PC-9 (cell line): ENCODE results near the gene POMGNT1.
"Not testable (repeated sequence)": the region's sequence is repeated elsewhere in the genome, so short reads cannot be mapped to it uniquely, and the experiment has no call there.

Experiments
- CTCF ChIP-seq: fragments of 200-600 bp; sonication (generic); conservative IDR thresholded peaks from 2 replicates; pipeline ENCODE4 v1.6.1; 2017; ENCODE audit warnings: mixed run types, antibody characterized with exemption, mild to moderate bottlenecking, moderate library complexity
- EZH2 ChIP-seq: fragments of 200-600 bp; sonication (generic); IDR thresholded peaks from 2 replicates; pipeline ENCODE4 v1.8.0; 2017; ENCODE audit warnings: antibody characterized with exemption, low read depth

- not testable (repeated sequence) for TF ChIP-seq EZH2, CTCF
Measured at GRCh38 chr1:46243831-46244230, 45.6 kb upstream of the POMGNT1 start.
